Transverse colon (tissue), 4 donors: ENCODE measurements around the gene RIN3.

Experiments
- CTCF ChIP-seq, 5 experiments: fragments of 200-600 bp in 3 of 5; fragments of 450-650 bp in 2 of 5; sonication (generic) in 3 of 5; IDR thresholded peaks; 1 replicate in 2 of 5; 2 replicates in 3 of 5; pipeline ENCODE4 v1.5.1; 2016 to 2017; ENCODE audit warnings: antibody characterized with exemption in 5 of 5, inconsistent platforms in 3 of 5, mild to moderate bottlenecking in 2 of 5, moderate library complexity in 1 of 5
- POLR2A ChIP-seq: fragments of 450-650 bp; IDR thresholded peaks from one replicate; pipeline ENCODE4 v1.6.1; 2016; ENCODE audit warnings: antibody characterized with exemption, mild to moderate bottlenecking, moderate library complexity
- POLR2AphosphoS5 ChIP-seq, 3 donors: sonication (generic); formaldehyde crosslinking; IDR thresholded peaks; one replicate each; pipeline ENCODE4 v1.6.1; 2016; ENCODE audit warnings: antibody characterized with exemption in 3 of 3

GRCh38 chr14:92731622-92732115 is 218.1 kb downstream of the RIN3 start:
- no peak for TF ChIP-seq CTCF (IDR thresholded peaks at IDR 0.05)
- no peak for TF ChIP-seq POLR2AphosphoS5 (IDR thresholded peaks at IDR 0.05)
- no peak for TF ChIP-seq POLR2A
